Muscle layer of duodenum (tissue), 2 donors: ENCODE results near the gene CACFD1.

Experiments used
- H3K27ac ChIP-seq: one replicate; pipeline ENCODE4 v1.7.0; 2013; ENCODE audit warnings: mild to moderate bottlenecking, low read length
- H3K27me3 ChIP-seq: one replicate; pipeline ENCODE4 v1.7.0; 2013; ENCODE audit warnings: low read depth, mild to moderate bottlenecking, control low read depth, low read length
- H3K36me3 ChIP-seq, 2 donors: one replicate each; pipeline ENCODE4 v1.7.0; 2013; ENCODE audit warnings: low read length in 2 of 2, control low read depth in 1 of 2, mild to moderate bottlenecking in 1 of 2; ENCODE audit not compliant: insufficient read depth in 2 of 2, control insufficient read depth in 1 of 2
- H3K4me1 ChIP-seq, 2 donors: one replicate each; pipeline ENCODE4 v1.7.0; 2013; ENCODE audit warnings: low read length in 2 of 2, mild to moderate bottlenecking in 2 of 2, control low read depth in 1 of 2, moderate library complexity in 1 of 2; ENCODE audit not compliant: insufficient read depth in 2 of 2, control insufficient read depth in 1 of 2
- H3K4me3 ChIP-seq, 2 donors: one replicate each; pipeline ENCODE4 v1.7.0; 2013; ENCODE audit warnings: low read length in 2 of 2, low read depth in 1 of 2, mild to moderate bottlenecking in 1 of 2
- H3K9me3 ChIP-seq, 2 donors: one replicate each; pipeline ENCODE4 v1.7.0; 2013; ENCODE audit warnings: low read length in 2 of 2, control low read depth in 1 of 2, mild to moderate bottlenecking in 1 of 2; ENCODE audit not compliant: control insufficient read depth in 1 of 2
- donor health status: healthy.

Gene CACFD1

DNA sequence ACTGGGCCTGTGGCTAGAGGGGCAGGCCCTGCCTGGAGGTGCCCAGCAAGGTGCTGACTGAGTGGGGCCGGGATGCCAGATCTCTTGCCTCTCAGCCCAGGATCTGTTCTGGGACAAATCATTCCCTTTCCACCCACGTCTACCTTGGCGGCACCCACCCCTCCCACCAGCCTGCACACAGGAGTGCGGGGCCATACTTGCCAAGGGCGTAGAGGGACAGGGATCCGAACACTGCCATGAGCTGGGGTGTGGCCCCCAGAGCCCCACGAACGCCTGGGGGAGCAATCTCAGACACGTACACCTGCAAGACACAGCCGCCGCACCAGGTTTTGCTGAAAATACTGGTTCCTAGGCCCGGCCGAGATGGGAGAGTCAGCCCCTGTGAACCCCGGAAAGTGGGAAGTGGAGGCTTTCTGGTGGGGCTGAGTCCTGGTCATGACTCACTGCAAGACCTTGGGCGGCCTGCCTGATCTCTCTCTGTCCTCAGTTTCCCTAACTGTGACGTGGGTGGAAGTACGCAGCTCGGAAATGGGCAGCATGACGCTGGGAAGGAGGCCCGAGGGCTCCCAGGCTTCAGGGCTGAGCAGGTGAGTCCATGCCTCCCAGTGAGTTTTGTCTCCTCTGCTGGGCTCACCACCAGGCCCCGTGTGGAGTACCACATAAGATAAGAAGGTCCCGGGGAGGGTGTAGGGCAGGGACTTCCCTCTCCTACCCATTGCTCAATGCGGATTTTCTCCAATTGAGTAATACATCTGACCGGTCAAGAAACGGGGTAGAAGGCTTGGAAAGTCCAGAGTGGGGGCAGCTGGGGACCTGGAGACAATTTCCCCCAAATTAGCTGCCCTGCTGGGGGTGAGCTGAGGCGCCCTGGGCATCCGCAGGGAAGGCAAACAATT, 16.5 kb downstream of the CACFD1 start:
- Histone ChIP-seq H3K27ac (no peak overlapping the region), H3K27me3 (no peaks in the 10 kb centered on the region), H3K36me3 (no peaks in the 10 kb centered on the region), H3K9me3 (no peaks in the 10 kb centered on the region), H3K4me3 (no peak overlapping the region), H3K4me1 (peaks cover 0 to 16% of the 10 kb centered on the region in 2 donors)

DNA sequence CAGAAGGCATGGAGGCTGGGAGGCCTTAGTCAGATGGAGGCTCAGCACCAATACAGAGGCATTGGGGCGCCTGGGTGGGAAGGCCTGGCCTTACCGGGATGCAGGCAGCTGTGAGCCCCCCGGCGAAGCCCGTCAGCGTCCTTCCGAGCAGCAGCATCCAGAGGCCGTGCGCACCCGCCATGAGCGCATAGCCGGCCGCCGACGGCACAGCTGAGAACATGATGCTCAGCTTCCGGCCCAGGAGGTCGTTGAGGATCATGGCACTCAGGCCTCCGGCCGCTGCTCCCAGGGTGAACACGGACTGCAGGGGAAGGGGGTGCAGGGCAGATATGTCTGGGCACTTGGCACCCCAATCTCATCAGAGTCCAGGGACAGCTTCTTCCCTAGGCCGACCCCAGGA, 17.2 kb downstream of the CACFD1 start:
- Histone ChIP-seq H3K27me3 (no peaks in the 10 kb centered on the region), H3K27ac (no peak overlapping the region), H3K4me1 (peaks cover 0 to 16% of the 10 kb centered on the region in 2 donors), H3K4me3 (no peak overlapping the region), H3K9me3 (no peaks in the 10 kb centered on the region), H3K36me3 (no peaks in the 10 kb centered on the region)

DNA sequence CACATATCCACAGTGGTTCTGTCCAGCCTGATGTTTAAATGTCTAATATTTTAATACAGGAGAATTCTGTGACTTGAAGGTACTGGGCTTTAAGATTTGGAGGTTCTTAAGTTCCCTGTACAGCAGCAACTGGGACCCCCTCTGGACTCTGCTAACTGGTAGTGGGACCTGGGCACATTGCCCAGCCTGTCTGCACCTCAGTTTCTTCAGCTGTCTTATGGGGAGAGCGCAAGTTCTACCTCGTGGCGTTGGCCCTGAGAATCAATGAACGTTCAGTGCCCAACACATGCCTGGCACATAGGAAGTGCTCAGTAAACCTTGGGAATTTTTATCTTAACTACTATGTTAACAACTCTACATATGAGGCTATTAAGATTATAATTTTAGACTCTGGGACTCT, 17.7 kb downstream of the CACFD1 start:
- no peaks in the 10 kb centered on the region for H3K36me3 ChIP-seq
- H3K4me3 ChIP-seq, result no peak overlapping the region
- H3K27me3 ChIP-seq, result no peaks in the 10 kb centered on the region
- H3K27ac ChIP-seq, result no peak overlapping the region
- H3K4me1 ChIP-seq, result peaks cover 0 to 16% of the 10 kb centered on the region in 2 donors
- no peaks in the 10 kb centered on the region for H3K9me3 ChIP-seq

DNA sequence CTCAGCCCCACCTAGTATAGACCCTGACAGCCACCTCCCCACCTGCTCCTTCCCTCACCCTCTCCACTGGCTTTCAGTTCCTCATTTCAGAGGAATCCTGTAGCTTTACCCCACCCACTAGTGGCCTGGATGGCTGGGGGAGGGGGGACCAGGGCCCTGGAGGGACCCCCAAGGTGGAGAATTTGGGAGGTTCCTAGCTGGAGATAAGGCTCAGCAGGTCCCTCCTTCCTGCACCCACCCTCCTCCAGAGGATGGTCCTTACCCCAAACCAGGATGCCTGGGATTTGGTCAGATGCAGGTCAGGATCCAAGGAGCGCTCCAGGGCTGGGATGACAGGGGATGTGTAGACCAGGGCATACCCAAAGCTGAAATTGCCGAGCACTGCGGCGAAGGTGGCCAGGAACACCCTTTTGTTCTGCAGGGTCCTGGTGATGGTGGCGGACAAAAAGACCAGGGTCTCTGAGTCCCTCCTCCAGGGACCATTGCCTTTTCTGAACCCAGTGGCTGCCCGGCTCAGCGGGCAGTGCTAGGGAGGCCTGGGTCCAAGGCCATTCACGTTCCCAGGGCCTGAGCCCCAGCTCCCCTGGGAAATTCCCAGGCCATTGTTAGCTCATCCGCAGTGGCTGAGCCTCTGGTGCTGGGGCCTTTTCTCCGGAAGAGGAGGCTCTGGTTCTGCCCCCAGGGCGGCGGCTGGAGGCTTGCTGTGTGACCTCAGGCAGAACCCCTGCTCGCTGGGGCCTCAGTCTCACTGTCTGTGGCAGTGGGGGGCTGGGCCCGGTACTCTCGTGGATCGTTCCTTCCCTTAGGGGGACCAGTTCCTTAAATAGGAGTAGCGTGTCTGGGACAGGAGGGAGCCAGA, 18.4 kb downstream of the CACFD1 start:
- H3K4me3 ChIP-seq, result peak overlapping the region; percentile 21 to 80
- no peak overlapping the region for H3K27ac ChIP-seq
- H3K4me1 ChIP-seq, result peaks cover 0 to 16% of the 10 kb centered on the region in 2 donors
- no peaks in the 10 kb centered on the region for H3K36me3 ChIP-seq
- no peaks in the 10 kb centered on the region for H3K27me3 ChIP-seq
- H3K9me3 ChIP-seq, result no peaks in the 10 kb centered on the region

DNA sequence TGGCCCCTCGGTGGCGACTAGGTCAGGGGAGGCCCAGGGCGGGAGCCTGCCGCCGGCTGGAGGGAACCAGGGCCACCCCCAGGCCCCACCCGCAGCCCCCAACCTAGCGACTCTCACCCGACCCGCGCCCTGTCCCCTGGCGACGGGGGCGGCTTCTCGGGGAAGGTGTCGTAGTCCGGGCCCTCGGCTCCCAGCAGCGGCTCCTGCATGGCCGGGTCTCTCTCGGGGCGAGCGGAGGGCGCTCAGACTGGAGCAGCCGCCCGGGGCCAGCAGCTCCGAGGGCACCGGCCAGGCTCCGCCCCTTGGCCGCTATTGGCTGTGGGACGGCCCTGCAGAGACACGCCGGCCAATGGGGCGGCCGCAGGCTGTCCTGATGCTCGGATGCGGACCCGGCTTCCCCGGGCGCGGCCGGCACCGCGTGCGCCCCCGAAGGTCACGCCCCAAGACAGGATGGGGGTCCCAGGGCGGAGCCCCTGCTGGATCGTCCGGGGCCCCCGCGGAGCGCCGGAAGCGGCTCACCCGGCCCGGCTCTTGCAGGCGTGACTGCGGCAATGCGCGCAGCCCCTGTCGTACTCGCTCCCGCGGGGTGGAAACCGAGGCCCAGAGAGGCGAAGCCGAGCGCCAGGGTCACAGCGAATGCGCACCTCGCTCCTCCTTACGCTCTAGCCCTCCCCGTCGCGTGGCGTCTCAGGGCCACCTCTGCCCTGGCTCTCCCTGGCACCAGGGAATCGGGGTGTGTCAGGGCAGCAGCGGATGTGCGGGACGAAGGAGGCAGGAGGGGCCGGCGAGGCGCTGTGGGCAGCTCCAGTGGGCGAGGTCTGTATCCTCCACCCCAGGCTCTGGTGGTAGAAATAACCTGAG, 19.3 kb downstream of the CACFD1 start, which contains the start of gene SLC2A6:
SLC2A6 (minus strand) TSS at position 249 of the 861 bp plus-strand sequence; CDS start at position 209, 40 bp downstream.
- Histone ChIP-seq H3K4me3 (peak within 1 kb of the TSS; percentile 56 to 80), H3K4me1 (peaks cover 0 to 16% of the 10 kb centered on the region in 2 donors), H3K9me3 (no peaks in the 10 kb centered on the region), H3K27ac (no peak within 1 kb of the TSS), H3K27me3 (no peaks in the 10 kb centered on the region), H3K36me3 (no peaks in the 10 kb centered on the region)

DNA sequence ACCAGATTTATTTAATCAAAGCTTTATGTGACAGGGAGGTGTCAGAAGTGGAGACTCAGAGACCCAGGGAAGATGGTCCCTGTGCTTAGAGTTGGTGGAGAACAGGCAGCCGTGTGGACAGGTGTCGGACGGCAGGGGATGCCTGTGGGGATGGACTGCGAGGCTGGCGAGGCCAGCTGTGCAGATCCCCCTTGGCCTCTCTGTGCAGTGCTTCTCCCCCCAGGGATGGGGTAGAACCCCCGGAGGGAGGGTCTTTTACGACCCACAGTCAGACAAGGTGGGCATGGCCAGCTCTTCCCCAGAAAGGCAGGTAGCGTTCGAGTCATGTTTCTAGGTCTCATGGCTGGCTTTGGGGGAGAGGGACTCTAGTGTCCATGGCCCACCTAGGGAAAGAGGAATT, 23.8 kb downstream of the CACFD1 start:
- H3K4me3 ChIP-seq, result no peak overlapping the region
- H3K27ac ChIP-seq, result no peak overlapping the region
- no peaks in the 10 kb centered on the region for H3K27me3 ChIP-seq
- H3K36me3 ChIP-seq, result no peaks in the 10 kb centered on the region
- H3K4me1 ChIP-seq, result peaks cover 0 to 10% of the 10 kb centered on the region in 2 donors
- no peaks in the 10 kb centered on the region for H3K9me3 ChIP-seq

DNA sequence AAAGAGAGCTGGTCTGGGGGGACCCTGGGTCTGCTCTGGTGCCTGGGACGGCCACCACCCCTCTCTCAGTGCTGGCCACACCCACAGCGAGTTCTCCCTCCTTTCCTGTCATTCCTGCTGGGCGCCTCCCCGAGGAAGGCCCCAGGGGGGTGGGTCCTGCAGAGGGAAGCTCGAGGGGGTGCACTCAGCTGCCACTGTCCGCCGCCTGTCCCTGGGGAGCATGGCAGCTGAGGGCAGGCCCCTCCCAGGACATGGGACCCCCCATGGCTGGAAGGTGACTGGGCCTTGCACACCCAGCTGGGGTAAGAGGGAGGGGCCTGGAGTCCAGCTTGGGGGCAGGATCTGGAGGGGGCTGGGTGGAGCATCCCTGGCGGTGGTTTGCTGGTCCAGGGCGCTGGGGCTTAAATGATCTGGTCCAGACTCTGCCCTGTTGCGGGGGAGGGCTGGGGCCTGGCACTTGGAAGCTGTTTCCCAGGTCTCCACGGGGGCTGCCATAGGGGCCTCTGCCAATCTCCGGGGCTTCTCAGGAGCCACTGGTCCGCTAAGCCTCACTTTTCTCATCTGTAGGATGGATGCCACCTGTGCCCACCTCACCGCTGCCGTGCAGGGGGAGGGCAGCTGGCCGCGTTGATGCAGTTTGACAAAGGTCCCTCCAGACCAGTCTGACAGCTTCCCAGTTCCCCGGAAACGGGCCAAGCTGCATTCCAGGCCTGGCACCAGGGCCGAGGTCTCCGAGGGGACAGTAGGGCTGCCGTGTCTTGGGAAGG, 25.1 kb downstream of the CACFD1 start:
- Histone ChIP-seq H3K9me3 (no peaks in the 10 kb centered on the region), H3K4me3 (no peak overlapping the region), H3K27ac (no peak overlapping the region), H3K4me1 (no peaks in the 10 kb centered on the region), H3K36me3 (no peaks in the 10 kb centered on the region), H3K27me3 (no peaks in the 10 kb centered on the region)

DNA sequence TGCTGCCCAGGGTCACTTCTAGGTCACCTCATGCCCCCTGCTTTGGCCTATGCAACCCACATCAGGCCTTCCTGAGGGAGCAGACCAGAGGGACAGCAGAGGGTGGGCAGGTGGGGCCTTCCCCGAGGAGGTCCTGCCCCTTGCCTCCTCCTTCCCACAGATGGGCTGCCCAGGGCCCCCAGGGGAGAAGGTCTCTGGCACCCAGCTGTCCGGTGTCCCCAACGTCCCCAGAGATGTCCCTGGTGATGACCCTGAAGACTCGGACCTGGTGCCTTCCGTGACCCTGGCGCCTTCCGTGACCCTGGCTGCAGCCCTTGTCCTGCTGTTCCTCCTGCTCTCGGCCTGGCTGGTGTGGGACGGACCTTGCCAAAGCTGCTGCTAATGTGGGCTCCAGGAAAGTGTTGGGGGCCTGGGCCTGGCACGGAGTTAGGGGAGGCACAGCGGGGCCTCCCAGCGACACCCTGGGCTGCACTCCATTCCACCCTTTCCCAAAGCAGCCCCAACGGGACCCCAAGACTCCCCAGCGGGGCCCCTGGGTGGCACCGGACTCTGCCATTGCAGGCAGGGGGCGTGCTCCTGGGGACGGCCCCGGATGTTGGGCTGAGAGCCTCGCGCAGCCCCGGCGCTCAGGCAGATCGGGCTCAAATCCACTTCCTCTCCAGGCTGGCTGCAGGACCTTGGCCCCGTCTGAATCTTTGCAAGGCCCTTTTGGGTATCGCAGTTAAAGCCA, 25.9 kb downstream of the CACFD1 start:
- Histone ChIP-seq H3K27ac (no peak overlapping the region), H3K9me3 (no peaks in the 10 kb centered on the region), H3K36me3 (no peaks in the 10 kb centered on the region), H3K4me3 (no peak overlapping the region), H3K4me1 (no peaks in the 10 kb centered on the region), H3K27me3 (no peaks in the 10 kb centered on the region)

DNA sequence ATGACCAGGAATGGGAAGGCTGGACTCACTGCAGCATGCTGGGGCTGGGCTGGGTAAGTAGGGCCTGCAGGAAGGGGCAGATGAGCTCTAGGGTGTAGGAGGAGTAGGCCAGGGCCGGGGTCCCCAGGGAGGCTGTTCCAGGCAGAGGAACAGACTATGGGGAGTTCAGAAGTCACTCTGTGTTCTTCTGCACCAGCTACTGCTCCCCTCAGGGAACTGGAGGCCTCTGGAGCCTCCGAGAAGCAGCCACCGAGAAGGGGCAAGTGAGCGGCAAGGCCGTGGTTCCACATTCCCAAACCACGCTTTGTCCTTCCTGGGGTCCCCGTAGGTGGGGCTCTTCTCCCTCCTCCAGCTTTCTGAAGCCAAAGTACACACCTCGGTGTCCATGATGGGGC, 27.6 kb downstream of the CACFD1 start:
- Histone ChIP-seq H3K27ac (no peak overlapping the region), H3K27me3 (no peaks in the 10 kb centered on the region), H3K4me3 (no peak overlapping the region), H3K4me1 (peaks cover 0 to 7% of the 10 kb centered on the region in 2 donors), H3K36me3 (no peaks in the 10 kb centered on the region), H3K9me3 (no peaks in the 10 kb centered on the region)
